Astrocyte of the spinal cord (primary cell): ENCODE data around the gene SNX15.

Source experiments
- DNase-seq: peaks from one replicate; pipeline ENCODE4 v3.0.0; 2011; ENCODE audit warnings: low read depth, low spot score
- H3K4me3 ChIP-seq: 2 replicates; pipeline ENCODE4 v1.5.1; 2011; ENCODE audit warnings: low read depth, mild to moderate bottlenecking, low read length, moderate library complexity
- CTCF ChIP-seq: IDR thresholded peaks from 2 replicates; pipeline ENCODE4 v1.5.1; 2012; ENCODE audit warnings: low read depth, mild to moderate bottlenecking, low read length, inconsistent platforms
- in situ Hi-C: cut with HindIII; loops from 2 replicates; pipeline ENCODE4 v1.10.0; 2017; ENCODE audit warnings: low sequenced_read_pairs

The SNX15 gene

GRCh38 chr11:65026810-65027209, 429 bp upstream of the SNX15 start:
- no peak for DNase-seq
- TF ChIP-seq CTCF = no peak
- H3K4me3 ChIP-seq = peak overlapping the region; percentile 56
- in situ Hi-C loops = no loop called here

- in situ Hi-C loops = no loop called here
- no peak for TF ChIP-seq CTCF
- no peak overlapping the region for H3K4me3 ChIP-seq
- DNase-seq = no peak
Observed at GRCh38 chr11:65032216-65032615, 5.0 kb downstream of the SNX15 start.

- no peak overlapping the region for H3K4me3 ChIP-seq
- DNase-seq = no peak
- in situ Hi-C loops = no loop called here
- TF ChIP-seq CTCF = no peak
Observed at GRCh38 chr11:65034423-65034822, 7.2 kb downstream of the SNX15 start.

GRCh38 chr11:65035579-65035978, 8.3 kb downstream of the SNX15 start:
- in situ Hi-C loops = no loop called here
- H3K4me3 ChIP-seq = no peak overlapping the region
- DNase-seq = no peak
- no peak for TF ChIP-seq CTCF

- TF ChIP-seq CTCF = no peak
- H3K4me3 ChIP-seq = no peak overlapping the region
- DNase-seq = no peak
- in situ Hi-C loops = no loop called here
Observed at GRCh38 chr11:65036931-65037330, 9.7 kb downstream of the SNX15 start.

GRCh38 chr11:65040520-65040846, 13.2 kb downstream of the SNX15 start:
- TF ChIP-seq CTCF = no peak
- in situ Hi-C loops = no loop called here
- H3K4me3 ChIP-seq = peak overlapping the region; percentile 57
- DNase-seq = no peak
